ENCODE results near the gene TEX11. TPM values are rescaled to one million over a fixed set of nuclear protein-coding genes. Genes with fewer than 3 reads are reported as not detected.
"Not testable (repeated sequence)": the region's sequence is repeated elsewhere in the genome, so short reads cannot be mapped to it uniquely, and the experiment has no call there.

TEX11 gene
- total and polyA plus RNA-seq, 7 donors = 0.79 to 2.4 (median 2.3) TPM; not detected in 4

DNA sequence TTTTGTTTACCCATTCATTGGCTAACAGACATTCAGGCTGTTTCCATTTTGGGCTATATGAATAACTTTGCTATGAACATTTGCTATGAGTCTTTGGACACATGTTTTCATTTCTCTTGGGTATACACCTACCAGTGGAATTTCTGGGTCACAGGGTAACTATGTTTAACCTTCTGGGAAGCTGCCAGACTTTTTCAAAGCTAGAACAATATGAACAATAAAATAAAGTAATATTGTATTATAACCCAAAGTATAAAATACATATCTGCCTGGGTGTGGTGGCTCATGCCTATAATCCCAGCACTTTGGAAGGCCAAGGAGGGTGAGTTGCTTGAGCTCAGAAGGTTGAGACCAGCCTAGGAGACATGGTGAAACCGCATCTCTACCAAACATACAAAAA is 373.3 kb downstream of the TEX11 start:
- Histone ChIP-seq H3K27ac (no peak overlapping the region), H3K9me3 (no peaks in the 10 kb centered on the region), H3K4me3 (no peak overlapping the region), H3K27me3 (no peaks in the 10 kb centered on the region), H3K4me1 (no peaks in the 10 kb centered on the region), H3K36me3 (no peaks in the 10 kb centered on the region)
- DNase-seq = no peak
- WGBS, 2 donors = 24 to 76% methylated on average over 1 of the region's 1 CpG
- intact Hi-C loops (cut with DNase I) = no loop called here
- no peak for TF ChIP-seq POLR2A (IDR thresholded peaks at IDR 0.05)
- no peak for TF ChIP-seq EP300 (IDR thresholded peaks at IDR 0.05)
- TF ChIP-seq POLR2AphosphoS5 (IDR thresholded peaks at IDR 0.05) = no peak
- no peak for TF ChIP-seq CTCF (IDR thresholded peaks at IDR 0.05)

DNA sequence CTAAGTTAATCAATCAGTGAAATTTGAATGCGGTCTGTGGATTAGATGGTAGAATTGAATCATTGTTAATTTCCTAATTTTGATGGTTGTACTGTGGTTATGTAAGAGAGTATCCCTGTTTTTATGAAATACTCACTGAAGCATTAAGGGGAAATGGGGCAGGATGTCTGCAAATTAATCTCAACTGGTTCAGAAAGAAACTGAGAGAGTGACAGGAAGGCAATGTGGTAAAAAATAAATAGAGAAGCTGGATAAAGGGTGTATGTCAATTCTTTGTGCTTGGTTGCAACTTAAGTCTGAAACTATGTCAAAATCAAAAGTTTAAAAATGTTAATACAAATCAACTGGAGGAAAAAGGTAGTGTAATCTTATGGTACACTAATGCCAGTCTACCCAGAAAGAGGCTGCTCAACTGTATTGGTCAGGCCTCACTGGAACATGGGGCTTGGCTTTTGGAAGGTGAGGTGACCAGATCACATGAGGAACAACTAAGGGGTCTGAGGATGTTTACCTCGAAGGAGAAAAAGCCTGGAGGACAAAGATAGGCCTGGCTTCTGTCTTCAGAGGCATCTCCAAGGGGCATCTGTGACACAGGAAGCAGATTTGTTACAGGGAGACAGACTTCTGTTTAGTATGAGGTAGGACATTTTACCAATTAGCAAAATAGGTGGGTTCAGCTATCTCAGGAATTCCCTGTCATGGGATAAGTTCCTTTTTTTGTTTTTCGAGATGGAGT is 380.7 kb downstream of the TEX11 start:
- Histone ChIP-seq H3K4me3 (no peak overlapping the region), H3K36me3 (no peaks in the 10 kb centered on the region), H3K9me3 (no peaks in the 10 kb centered on the region), H3K27me3 (no peaks in the 10 kb centered on the region), H3K27ac (no peak overlapping the region), H3K4me1 (no peaks in the 10 kb centered on the region)
- 52 to 82% methylated on average over 3 of the region's 3 CpGs for WGBS, 2 donors
- TF ChIP-seq EP300 (IDR thresholded peaks at IDR 0.05) (no peak), POLR2AphosphoS5 (IDR thresholded peaks at IDR 0.05) (no peak), CTCF (IDR thresholded peaks at IDR 0.05) (no peak), POLR2A (IDR thresholded peaks at IDR 0.05) (no peak)
- intact Hi-C loops (cut with DNase I) = no loop called here
- no peak for DNase-seq

DNA sequence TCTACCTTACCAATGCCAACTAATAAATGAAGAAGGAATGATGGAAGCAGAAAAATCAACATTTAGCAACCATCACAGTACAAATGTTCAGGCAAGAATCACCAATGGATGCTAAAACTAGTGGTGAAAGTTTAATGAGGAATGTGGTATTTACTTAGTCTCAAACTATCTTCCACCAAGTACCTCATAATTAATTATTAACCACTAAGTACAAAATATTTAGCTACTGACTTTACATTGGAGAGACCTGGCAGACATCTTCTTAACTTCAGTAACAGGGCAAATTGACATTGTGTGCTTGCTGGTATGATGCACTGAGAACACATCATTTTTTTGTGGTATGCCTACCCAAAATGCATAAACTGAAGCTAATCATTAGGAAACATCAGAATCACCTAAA is 381.5 kb downstream of the TEX11 start:
- H3K4me1 ChIP-seq = no peaks in the 10 kb centered on the region
- intact Hi-C loops (cut with DNase I) = no loop called here
- no peak overlapping the region for H3K27ac ChIP-seq

GRCh38 chrX:70525733-70526132 is 382.8 kb downstream of the TEX11 start:
- TF ChIP-seq EP300 (IDR thresholded peaks at IDR 0.05) = no peak
- TF ChIP-seq POLR2A (IDR thresholded peaks at IDR 0.05) = no peak
- no peak for TF ChIP-seq CTCF (IDR thresholded peaks at IDR 0.05)
- H3K27ac ChIP-seq = no peak overlapping the region
- no peaks in the 10 kb centered on the region for H3K9me3 ChIP-seq
- WGBS, 2 donors = 27 to 73% methylated on average over 8 of the region's 8 CpGs
- H3K36me3 ChIP-seq = no peaks in the 10 kb centered on the region
- no peak for DNase-seq
- H3K27me3 ChIP-seq = no peaks in the 10 kb centered on the region
- intact Hi-C loops (cut with DNase I) = no loop called here
- H3K4me1 ChIP-seq = no peaks in the 10 kb centered on the region
- H3K4me3 ChIP-seq = no peak overlapping the region

More for the DNA sequence above, 381.5 kb downstream of the TEX11 start:
- Histone ChIP-seq H3K36me3 (no peaks in the 10 kb centered on the region), H3K9me3 (no peaks in the 10 kb centered on the region), H3K4me3 (no peak overlapping the region), H3K27me3 (no peaks in the 10 kb centered on the region)
- DNase-seq = no peak
- TF ChIP-seq CTCF (IDR thresholded peaks at IDR 0.05) (no peak), EP300 (IDR thresholded peaks at IDR 0.05) (no peak), POLR2A (IDR thresholded peaks at IDR 0.05) (no peak), POLR2AphosphoS5 (IDR thresholded peaks at IDR 0.05) (no peak)

DNA sequence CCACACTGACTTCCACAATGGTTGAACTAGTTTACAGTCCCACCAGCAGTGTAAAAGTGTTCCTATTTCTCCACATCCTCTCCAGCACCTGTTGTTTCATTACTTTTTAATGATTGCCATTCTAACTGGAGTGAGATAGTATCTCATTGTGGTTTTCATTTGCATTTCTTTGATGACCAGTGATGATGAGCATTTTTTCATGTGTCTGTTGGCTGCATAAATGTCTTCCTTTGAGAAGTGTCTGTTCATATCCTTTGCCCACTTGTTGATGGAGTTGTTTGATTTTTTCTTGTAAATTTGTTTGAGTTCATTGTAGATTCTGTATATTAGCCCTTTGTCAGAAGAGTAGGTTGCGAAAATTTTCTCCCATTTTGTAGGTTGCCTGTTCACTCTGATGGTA is 392.8 kb downstream of the TEX11 start:
- H3K27ac ChIP-seq; H3K4me1 ChIP-seq; H3K4me3 ChIP-seq; intact Hi-C loops (cut with DNase I); DNase-seq; H3K36me3 ChIP-seq; H3K27me3 ChIP-seq; H3K9me3 ChIP-seq: not testable (repeated sequence)
- WGBS, 2 donors = 93 to 100% methylated on average over 1 of the region's 1 CpG

DNA sequence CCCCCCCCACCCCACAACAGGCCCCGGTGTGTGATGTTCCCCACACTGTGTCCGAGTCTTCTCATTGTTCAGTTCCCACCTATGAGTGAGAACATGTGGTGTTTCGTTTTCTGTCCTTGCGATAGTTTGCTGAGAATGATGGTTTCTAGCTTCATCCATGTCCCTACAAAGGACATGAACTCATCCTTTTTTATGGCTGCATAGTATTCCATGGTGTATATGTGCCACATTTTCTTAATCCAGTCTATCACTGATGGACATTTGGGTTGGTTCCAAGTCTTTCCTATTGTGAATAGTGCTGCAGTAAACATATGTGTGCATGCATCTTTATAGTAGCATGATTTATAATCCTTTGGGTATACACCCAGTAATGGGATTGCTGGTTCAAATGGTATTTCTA is 393.2 kb downstream of the TEX11 start:
- H3K4me3 ChIP-seq; intact Hi-C loops (cut with DNase I); DNase-seq; H3K4me1 ChIP-seq; H3K36me3 ChIP-seq; H3K27ac ChIP-seq; H3K27me3 ChIP-seq; H3K9me3 ChIP-seq: not testable (repeated sequence)
- WGBS, 2 donors = 96 to 100% methylated on average over 4 of the region's 4 CpGs
